Measurements from ENCODE around the gene PSMD8. TPM values are rescaled to one million over a fixed set of nuclear protein-coding genes. Genes with fewer than 3 reads are reported as not detected.

The PSMD8 gene
- total RNA-seq: 100 to 1,000 TPM; 234 to 426 (median 302) TPM
- polyA plus RNA-seq: 100 to 1,000 TPM; 113 to 513 TPM
- long read RNA-seq, donor 1, transcript PSMD8-208 (6 exons, 771 nt): minor isoform, 5 of 290 reads
- long read RNA-seq, donor 1, transcript PSMD8-201 (7 exons, 1,553 nt): major isoform, 245 of 290 reads
- long read RNA-seq, donor 1, partial matches to known transcripts: 18 of 290 reads
- long read RNA-seq, donor 1, other reads (novel, unspliced or antisense): 22 of 290 reads
- long read RNA-seq, donor 2, transcript PSMD8-201 (7 exons, 1,553 nt): major isoform, 405 of 492 reads
- long read RNA-seq, donor 2, transcript PSMD8-208 (6 exons, 771 nt): minor isoform, 8 of 492 reads
- long read RNA-seq, donor 2, partial matches to known transcripts: 44 of 492 reads
- long read RNA-seq, donor 2, other reads (novel, unspliced or antisense): 34 of 492 reads
- long read RNA-seq, donor 3, transcript PSMD8-208 (6 exons, 771 nt): minor isoform, 14 of 362 reads
- long read RNA-seq, donor 3, transcript PSMD8-201 (7 exons, 1,553 nt): major isoform, 326 of 362 reads
- long read RNA-seq, donor 3, partial matches to known transcripts: 14 of 362 reads
- long read RNA-seq, donor 3, other reads (novel, unspliced or antisense): 7 of 362 reads

DNA sequence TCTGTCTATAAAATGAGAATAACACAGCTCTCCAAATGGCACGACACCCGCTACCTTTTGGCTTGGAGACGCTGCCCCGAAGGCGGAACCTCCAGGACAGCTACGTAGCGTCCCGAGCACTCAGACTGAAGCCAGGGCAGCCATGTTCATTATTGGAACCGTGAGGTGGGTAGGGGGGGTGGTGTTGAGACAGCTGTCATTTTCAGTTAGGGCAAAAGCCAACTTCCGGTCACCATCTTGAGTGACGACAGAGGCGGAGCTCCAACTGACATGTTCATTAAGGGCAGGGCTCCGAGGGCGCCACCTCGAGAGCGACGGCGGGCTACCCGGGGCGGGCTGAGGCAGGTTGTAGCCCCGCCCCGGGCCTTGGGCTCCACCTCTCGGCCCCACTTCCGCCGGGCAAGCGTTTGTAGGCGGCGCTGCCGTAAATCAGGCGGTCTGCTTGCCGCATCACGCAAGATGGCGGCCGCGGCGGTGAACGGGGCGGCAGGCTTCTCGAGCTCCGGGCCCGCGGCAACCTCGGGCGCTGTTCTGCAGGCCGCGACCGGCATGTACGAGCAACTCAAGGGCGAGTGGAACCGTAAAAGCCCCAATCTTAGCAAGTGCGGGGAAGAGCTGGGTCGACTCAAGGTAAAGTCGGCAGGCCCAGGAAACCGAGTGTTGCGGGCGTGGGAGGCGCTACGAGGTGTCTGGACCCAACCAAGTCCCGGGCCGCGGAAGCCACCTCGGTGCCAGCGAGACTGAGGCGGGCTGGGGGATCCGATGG, at the start of gene PSMD8:
PSMD8 (plus strand) TSS at position 240 of the 766 bp plus-strand sequence; CDS start at position 271, 31 bp downstream.
- H3K4me3 ChIP-seq: peak within 1 kb of the TSS; percentile 53 to 90 (median 80)
- intact Hi-C loops (cut with DNase I): loop anchor here in 8 of 10 donors (1.0 to 5.0 kb wide), 4 partner anchors 37 to 39 kb away; partner anchors contain the start of gene CATSPERG (in 4 of the 8)
- no peaks in the 10 kb centered on the region for H3K9me3 ChIP-seq
- H3K27ac ChIP-seq: peak within 1 kb of the TSS; percentile 82 to 95 (median 88)
- WGBS, 2 donors: 0 to 1% methylated on average over 65 of the region's 65 CpGs
- TF ChIP-seq, protein P1, sequence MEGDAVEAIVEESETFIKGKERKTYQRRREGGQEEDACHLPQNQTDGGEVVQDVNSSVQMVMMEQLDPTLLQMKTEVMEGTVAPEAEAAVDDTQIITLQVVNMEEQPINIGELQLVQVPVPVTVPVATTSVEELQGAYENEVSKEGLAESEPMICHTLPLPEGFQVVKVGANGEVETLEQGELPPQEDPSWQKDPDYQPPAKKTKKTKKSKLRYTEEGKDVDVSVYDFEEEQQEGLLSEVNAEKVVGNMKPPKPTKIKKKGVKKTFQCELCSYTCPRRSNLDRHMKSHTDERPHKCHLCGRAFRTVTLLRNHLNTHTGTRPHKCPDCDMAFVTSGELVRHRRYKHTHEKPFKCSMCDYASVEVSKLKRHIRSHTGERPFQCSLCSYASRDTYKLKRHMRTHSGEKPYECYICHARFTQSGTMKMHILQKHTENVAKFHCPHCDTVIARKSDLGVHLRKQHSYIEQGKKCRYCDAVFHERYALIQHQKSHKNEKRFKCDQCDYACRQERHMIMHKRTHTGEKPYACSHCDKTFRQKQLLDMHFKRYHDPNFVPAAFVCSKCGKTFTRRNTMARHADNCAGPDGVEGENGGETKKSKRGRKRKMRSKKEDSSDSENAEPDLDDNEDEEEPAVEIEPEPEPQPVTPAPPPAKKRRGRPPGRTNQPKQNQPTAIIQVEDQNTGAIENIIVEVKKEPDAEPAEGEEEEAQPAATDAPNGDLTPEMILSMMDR (IDR thresholded peaks at IDR 0.05): peak in 7 of 9 donors; percentile 7 to 57 (median 39)
- peaks cover 0 to 2% (median 0%) of the 10 kb centered on the region in 7 donors for H3K27me3 ChIP-seq
- peaks cover 0 to 35% (median 9%) of the 10 kb centered on the region in 9 donors for H3K36me3 ChIP-seq
- ATAC-seq (peak; percentile 98 to 99 (median 98)), DNase-seq (peak; percentile 99)
- H3K4me1 ChIP-seq: peaks cover 11 to 35% (median 23%) of the 10 kb centered on the region in 9 donors

DNA sequence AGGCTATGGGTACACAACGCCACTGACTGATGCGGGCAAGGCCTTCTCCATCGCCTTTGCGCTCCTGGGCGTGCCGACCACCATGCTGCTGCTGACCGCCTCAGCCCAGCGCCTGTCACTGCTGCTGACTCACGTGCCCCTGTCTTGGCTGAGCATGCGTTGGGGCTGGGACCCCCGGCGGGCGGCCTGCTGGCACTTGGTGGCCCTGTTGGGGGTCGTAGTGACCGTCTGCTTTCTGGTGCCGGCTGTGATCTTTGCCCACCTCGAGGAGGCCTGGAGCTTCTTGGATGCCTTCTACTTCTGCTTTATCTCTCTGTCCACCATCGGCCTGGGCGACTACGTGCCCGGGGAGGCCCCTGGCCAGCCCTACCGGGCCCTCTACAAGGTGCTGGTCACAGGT, 47.8 kb upstream of the PSMD8 start:
- TF ChIP-seq, protein P1 (IDR thresholded peaks at IDR 0.05): no peak
- H3K4me3 ChIP-seq: no peak overlapping the region
- 95 to 97% methylated on average over 22 of the region's 22 CpGs for WGBS, 2 donors
- no peaks in the 10 kb centered on the region for H3K27me3 ChIP-seq
- no peak for DNase-seq
- peaks cover under 1 to 27% (median 9%) of the 10 kb centered on the region in 9 donors for H3K4me1 ChIP-seq
- intact Hi-C loops (cut with DNase I): loop anchor here in 3 of 10 donors (10.0 kb wide), 3 partner anchors 62 to 422 kb away; partner anchors contain the start of genes SIPA1L3 (in 2 of the 3), WDR87 (in 2 of the 3) and SPINT2 (in 1 of the 3)
- H3K36me3 ChIP-seq: peaks cover 0 to 54% (median 19%) of the 10 kb centered on the region in 9 donors
- no peak for ATAC-seq
- H3K27ac ChIP-seq: no peak overlapping the region
- no peaks in the 10 kb centered on the region for H3K9me3 ChIP-seq

DNA sequence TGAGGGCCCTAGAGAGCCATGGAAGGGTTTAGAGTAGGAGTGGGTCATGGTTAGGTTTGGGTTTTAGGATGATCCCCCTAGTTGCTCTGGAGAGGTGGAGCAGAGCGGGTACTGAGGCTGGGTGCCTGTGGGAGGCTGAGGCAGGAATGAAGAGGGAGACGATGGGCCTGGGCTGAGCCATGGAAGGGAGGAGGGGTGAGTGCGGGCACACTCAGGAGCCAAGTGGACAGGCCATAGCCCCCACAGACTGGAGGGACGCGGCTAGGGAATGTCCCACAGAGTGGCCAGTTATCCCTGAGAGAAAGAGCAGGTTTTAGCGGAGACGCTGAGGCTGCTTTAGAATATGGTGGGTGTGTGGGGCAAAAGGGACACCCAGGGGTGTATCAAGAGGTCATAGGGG, 44.7 kb upstream of the PSMD8 start:
- no peaks in the 10 kb centered on the region for H3K27me3 ChIP-seq
- intact Hi-C loops (cut with DNase I): loop anchor here in 8 of 10 donors (5.0 to 10.0 kb wide), 5 partner anchors 65 to 427 kb away; partner anchors contain the start of genes SIPA1L3 (in 4 of the 8), WDR87 (in 4 of the 8) and SPINT2 (in 1 of the 8)
- H3K36me3 ChIP-seq: peaks cover 0 to 48% (median 19%) of the 10 kb centered on the region in 9 donors
- H3K4me1 ChIP-seq: no peaks in the 10 kb centered on the region
- WGBS, 2 donors: 95 to 98% methylated on average over 7 of the region's 7 CpGs
- ATAC-seq (no peak), DNase-seq (no peak)
- no peak overlapping the region for H3K4me3 ChIP-seq
- H3K27ac ChIP-seq: no peak overlapping the region
- TF ChIP-seq, protein P1 (IDR thresholded peaks at IDR 0.05): no peak
- H3K9me3 ChIP-seq: no peaks in the 10 kb centered on the region

All from heart right ventricle (tissue), 16 donors.